GM12872 (cell line): ENCODE data around the gene GRID1.

ENCODE experiments used
- TF ChIP-seq, protein P1 (sequence below): IDR thresholded peaks from 3 replicates; pipeline ENCODE4 v1.5.1; 2011; ENCODE audit warnings: low read depth, mild to moderate bottlenecking, low read length, moderate library complexity; ENCODE audit not compliant: insufficient read depth

Gene GRID1

GRCh38 chr10:85995791-85996190, 370.8 kb downstream of the GRID1 start:
- TF ChIP-seq, protein P1, sequence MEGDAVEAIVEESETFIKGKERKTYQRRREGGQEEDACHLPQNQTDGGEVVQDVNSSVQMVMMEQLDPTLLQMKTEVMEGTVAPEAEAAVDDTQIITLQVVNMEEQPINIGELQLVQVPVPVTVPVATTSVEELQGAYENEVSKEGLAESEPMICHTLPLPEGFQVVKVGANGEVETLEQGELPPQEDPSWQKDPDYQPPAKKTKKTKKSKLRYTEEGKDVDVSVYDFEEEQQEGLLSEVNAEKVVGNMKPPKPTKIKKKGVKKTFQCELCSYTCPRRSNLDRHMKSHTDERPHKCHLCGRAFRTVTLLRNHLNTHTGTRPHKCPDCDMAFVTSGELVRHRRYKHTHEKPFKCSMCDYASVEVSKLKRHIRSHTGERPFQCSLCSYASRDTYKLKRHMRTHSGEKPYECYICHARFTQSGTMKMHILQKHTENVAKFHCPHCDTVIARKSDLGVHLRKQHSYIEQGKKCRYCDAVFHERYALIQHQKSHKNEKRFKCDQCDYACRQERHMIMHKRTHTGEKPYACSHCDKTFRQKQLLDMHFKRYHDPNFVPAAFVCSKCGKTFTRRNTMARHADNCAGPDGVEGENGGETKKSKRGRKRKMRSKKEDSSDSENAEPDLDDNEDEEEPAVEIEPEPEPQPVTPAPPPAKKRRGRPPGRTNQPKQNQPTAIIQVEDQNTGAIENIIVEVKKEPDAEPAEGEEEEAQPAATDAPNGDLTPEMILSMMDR, result peak; percentile 53; the same call in 2 of the 3 replicates

DNA sequence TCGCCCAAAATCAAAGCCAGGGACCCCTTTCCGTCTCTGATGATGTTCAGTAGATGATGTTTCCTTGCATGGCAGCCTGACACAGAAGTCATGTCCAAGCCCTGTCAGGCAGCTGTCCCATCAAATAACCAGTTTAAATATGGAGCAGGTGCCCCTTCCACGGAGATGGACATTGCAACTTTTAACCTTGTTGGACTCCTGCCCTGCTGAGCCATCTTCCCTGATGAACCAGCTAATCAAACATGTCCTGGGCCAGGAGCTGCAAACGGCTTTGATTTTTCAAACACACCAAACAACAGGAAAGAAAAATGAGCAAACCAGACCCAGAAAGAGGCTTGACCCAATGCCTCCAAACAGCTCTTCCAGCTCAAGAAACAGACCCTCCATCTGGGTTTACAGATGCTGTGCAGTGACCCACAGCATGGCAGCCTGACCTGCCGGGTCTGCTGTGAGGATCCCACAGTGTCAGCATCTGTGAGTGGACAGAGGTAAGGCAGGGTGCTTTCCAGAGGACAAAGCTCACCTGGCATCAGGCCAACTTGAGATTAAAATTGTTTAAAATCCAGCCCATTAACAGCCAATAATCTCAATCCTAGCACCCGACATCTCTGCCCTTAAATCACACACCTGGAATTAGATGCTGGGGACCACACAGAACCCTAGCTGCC, 372.6 kb downstream of the GRID1 start:
- TF ChIP-seq, protein P1, result no peak

GRCh38 chr10:85993140-85993539, 373.5 kb downstream of the GRID1 start:
- TF ChIP-seq, protein P1, result no peak

GRCh38 chr10:85992324-85992723, 374.3 kb downstream of the GRID1 start:
- TF ChIP-seq, protein P1, result no peak

DNA sequence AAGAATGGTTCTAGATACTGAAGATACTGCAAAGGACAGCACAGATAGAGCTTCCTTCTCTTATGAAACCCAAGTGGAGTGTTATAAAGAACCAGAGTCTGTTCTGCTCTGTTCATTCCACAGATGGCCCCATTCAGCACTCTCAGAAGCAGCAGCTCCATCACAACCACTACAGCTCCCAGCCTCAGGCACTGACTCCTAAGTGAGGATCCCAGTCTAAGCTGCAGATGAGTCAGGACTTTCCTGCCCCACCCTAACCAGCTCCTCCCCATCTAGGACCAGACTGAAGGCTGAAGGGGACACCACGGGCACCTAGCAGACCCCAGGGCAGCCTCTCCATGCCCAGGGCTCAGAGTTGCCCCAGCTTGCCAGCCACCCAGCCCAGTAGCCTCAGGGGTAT, 379.8 kb downstream of the GRID1 start:
- TF ChIP-seq, protein P1, result no peak

DNA sequence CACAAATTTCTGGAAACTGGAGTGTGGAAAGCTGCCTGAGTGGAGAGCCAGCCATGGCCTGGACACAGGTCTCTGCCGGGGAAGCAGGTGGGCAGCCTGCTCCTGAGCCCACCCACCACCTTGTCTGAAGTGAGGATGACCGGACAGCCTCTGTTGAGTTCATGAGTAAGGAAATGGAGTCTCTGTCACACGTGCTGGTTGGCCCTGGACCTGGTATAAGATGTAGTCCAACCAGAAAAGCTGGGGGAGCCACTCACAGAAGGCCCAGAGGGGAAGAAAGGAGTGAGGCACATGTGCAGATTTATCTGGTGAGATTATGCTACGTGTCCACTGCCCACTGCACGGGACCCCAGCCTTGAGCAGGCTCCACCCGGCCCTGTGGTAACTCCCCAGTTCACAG, 383.5 kb downstream of the GRID1 start:
- TF ChIP-seq, protein P1, result no peak

DNA sequence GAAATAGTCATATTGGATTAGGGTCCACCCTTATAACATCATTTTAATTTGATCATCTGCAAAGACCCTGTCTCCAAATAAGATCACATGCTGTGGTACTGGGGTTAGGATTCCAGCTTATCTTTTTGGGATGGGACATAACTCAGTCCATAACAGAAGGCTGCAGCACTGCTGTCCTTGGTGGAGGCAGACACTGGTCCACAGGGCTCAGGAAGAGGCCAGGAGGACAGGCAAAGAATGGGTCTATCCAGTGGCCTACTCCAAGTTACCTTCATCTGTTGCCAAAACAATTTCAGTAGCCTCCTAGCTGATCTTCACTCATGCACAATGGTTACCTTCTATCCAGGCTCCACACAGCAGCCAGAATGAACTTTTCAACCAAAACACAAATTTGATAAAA, 387.0 kb downstream of the GRID1 start:
- TF ChIP-seq, protein P1, result no peak
